ENCODE results near the gene SREBF1.

The SREBF1 gene

DNA sequence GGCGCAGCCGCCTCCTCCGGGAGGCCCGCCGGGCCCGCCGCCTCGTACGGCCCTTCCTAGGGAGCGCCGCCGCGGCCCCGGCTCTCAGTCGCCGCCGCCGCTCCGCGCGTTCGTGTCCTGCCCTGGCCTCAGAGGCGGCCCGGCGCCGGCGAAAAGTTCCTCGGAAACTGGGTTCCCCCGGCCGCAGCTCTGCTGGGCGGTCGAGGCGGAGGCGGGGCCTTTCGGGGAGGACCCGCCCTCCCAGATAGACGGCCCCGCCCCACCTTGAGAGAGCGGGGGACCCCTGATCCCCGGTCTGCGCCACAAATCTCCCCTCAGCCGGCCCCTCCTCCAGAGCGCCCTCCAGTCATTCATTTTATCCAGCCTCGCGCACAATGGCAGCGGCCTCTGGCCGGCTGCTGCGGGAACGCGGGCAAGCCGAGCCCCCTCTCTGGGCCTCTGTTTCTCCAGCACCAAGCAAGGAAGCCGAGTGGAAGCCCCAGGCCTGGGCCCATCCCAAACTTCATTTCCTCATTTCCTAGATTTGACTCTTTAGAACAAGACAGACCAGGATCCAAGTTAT, at the start of gene SREBF1:
SREBF1 (minus strand) TSS at position 169 of the 562 bp plus-strand sequence. CDS start 169 bp downstream, outside the sequence.
- DNase-seq, result peak; percentile 55

DNA sequence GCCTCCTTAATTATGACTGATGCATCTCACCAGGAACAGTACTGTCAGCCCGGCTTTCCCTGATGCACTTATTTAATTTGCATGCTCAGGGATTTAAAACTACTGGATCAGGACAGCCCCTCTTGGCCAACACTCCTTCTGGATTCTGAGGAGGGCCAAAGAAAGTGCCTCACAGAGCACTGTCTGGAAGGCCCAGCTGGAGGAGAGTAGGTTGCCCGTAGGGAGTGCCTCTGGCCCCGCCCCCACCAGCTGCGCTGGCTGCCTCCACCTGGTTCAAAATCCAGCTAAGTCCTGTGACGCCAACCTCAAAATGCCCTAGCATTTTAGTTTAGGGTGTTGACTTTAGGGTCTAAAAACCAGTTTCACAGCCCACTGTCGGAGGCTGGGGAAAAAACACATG, 49.4 kb upstream of the SREBF1 start:
- DNase-seq, result peak; percentile 72

DNA sequence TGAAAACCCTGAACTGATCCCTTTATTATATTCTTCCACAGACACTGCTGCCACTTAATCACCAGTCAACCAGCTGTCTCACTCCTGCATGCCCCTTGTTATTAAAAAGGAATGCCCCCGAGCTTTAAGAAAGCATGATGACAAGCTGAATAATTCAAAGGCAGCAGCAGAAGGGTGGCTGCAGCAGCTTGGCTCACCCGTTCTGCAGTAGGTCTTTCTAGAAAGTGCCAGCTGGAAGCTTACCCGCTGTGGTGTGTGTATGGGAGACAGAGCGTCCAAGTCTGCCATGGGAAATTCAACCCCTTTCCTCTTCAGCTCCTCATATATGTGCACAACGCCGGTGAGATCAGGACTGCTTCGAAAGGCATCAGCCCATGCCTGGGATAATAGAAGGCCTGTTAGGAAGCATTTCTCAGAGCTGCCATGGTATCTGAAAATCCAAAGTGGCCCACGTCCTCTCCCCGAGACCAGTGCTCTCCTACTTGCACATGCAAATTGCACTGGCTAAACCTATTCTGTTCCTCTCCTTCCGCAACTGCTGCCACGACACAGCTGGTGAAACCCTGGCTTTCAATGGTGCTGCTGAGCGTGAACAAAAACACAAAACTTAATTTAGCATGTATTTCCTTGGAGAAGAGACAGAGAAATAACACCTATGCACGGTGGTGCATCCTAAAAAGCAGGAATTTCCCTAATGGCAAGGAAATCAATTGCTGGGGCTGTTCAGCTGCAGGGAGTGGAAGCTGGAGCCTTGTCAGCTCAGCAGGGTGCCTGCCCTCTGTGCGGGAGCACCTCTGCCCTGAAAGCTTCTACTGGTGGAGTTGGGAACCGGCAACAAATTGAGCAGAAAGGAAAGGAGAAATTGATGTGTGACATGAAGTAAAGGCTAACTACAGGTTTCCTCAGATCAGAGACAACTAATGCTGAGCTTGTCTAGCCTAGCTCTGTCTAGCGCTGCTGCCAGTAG, 47.9 kb upstream of the SREBF1 start:
- peak; percentile 80 for DNase-seq

DNA sequence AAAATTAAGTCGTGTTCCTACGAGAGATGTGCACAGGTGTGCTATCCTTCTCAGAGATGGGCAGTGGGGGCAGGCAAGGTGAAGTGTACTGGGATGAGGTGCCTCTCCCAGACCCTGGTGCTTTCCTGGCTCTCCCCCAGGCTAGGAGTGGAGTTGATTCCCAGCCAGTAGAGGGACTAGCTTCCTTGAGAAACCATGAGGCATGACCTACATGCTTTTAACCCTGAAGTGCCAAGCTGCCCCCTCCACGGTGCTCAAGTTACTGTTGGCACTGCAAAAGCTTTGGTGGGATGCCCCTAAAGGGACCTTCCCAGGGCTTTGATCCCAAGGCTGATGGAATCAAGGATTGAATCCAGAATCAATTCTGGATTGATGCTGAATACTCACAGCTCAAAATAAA, 47.0 kb upstream of the SREBF1 start:
- DNase-seq, result peak; percentile 27

DNA sequence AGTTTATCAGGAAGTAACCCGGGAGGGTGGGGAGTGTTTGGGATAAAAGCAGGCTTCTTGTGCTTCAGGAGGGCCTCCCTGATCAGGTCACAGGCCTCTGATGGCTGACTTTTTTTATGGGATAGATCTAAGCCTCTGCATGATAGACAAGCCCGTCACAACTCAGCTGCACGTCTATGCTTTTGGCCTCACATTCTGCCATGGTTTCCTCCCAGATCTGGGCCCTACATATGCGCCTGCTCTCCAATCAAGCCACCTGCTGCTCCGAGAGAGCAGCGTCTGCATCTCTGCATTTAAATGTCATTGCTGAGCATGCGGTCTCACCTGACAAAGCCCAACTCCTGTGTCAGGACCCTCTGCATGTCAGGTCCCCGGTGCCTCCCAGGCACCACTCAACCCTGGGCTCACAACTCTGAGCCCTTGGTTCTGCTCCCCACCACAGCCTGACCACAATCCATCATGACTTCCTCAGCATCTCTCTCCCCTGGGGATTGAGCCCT, 45.3 kb upstream of the SREBF1 start:
- no peak for DNase-seq

DNA sequence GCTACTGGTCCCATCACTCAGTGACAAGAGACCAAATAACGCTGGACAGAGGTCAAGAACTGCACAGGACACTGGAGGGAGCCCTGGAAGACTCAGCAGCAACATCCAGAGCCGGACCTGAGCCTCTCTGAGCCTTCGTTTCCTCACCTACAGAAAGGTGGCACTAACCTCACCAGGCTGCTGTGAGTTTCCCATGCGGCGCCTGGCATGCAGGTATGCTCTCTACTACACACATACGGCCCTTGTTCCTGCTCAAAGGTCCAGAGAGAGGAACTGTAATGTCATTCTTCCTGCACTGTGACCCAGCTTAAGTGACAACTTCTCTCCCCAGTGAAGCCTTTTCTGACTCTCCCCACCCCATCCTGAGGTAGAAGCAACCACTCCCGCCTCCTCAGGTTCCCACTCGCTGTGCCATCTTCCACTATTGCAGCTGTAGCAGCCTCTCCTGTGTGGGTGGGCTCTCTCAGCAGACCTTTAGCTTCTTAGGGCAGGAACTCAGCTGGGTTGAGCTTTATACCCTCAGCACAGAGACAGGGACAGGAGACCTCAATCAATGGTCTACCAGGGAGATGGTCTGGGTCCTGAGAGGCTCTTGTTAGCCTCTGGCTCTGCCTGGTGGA, 43.9 kb upstream of the SREBF1 start:
- no peak for DNase-seq

DNA sequence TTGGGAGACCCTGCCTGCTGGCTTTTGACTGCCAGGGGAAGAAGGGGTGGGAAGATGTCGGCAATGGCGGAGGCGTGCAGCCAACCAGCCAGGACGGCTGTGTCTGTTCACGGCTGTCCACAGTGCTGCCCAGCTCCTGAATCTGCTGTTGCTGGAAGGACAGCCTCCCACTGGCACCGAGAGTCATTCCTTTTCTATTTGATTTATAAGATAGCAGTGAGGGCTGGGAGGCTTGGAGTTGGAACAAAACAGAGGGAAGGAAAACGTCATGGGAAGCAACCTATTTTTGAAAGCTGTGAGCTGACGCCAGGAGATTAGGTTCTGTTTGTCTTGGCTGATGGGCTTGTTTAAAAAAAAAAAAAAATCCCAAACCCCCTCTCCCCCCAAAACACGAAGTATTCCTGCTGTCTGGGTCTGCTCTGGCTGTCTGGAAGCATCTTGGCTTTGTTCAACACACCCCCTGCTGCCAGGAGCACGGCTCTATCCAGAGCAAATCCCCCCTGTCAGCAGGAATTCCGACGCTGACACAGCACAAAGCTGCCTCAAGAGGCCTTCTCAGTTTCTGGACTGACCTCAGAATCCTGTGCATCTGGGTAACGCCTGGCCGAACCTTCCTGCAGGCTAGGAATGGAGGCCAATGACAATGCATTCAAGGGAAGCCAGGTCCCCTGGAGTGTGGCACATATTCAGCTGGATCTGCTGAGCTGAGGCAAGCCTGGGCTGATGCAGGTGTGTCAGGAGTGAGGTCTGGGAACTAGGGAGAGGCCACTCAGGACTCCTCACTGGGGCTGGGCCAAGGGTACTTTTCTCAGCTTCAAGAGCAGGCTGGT, 41.0 kb upstream of the SREBF1 start:
- DNase-seq, result peak; percentile 75

DNA sequence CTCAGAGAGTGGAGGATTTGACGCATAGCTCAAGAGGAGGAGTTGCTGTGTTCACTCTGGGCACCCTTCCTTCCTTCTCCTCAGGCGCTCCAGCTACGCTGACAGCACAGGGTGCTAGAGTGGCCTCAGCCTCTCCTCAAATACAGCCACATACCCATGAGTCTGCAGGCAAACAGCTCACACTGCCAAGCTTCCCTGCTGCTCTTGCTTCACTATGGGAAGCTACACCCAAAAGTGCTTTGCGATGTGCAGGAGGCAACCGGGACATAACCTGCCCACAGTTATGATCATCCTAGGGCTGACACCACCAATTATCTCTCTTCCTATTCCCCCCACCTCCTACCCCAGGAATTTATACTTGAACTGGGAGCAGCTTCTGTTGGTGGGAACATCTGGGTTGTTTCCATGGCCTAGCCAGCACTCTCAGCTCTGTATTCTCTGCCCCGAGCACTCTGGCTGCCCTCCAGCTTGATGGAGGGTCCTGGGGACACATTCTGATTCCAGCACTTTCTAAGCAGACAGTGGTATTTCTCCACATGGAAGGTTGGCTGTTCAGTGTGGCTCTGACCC, 40.3 kb upstream of the SREBF1 start:
- DNase-seq, result peak; percentile 31

DNA sequence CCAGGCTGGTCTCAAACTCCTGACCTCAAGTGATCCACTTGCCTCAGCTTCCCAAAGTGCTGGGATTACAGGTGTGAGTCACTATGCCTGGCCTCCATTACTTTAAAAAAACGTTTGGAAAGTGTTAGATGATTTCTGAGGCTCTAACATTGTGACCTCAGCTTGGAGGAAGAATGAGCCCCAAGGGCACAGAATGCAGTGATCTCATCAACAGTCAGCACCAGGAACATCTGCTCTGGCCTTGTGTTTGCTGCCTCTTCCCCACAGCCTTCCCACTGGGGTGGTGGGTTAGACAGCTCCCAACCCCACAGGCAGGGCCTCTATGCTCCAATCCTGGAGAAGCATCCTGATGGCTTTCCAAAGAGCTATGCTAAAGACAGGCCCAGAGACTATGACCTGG, 37.7 kb upstream of the SREBF1 start:
- peak; percentile 34 for DNase-seq

DNA sequence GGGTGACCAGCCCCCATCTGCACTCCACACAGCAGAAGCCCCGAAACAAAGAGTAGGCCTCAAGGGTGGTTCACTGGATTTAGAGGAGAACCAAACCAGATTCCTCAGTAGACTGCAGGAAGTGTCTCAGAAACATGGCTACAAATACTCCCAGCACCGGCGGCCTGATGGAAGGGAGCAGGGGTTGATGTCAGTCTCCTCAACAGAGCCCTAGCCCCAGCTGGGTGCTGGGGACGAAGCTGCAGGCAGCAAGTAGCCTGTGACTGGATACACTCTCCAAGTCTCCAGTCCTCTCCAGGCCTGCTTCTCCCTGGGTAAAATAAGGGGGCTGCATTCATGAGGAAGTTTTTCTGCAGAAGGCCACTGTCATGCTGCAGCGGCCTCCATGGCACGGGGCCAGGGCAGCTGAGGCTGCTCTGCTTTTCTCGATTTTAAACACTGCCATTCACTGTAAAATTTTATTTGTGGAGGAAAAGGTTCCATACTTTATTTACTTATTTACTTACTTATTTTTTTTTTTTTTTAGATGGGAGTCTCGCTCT, 36.7 kb upstream of the SREBF1 start:
- DNase-seq, result no peak

DNA sequence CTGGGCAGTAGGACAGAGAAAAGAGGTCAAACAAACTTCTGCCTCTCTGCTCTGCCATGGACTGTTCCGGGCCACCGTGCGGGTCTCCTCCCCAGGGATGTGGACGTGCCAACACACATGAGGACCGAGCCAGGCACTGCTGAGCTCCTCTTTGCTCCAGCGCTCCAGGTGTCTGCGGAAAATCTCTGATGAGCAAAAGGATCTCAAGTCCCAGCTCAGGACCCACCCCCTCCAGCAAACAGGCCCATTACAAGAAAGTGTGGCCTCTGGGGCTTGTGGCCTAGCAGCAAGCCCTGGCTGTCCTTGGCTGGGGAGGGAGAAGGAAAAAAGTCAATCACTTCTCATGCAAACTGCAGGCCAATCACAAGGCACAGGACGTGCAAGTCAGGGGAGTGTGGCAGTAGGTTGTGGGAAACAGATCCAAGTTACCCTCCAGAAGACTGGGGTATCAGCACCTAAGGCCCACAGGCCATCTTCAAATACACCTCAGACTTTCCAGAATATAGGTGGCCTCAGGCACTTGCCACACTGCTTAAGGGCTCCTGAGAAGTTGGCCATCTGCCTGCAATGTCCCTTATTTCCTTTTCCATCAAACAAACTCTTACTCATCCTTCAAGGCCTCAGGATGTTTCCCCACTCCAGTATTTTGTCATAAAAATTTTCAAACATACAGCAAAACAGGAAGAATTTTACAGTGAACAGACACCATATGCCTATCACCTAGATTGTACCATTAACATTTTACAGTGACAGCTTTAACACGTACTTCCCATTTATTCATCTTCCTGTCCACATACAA, 36.0 kb upstream of the SREBF1 start:
- no peak for DNase-seq

DNA sequence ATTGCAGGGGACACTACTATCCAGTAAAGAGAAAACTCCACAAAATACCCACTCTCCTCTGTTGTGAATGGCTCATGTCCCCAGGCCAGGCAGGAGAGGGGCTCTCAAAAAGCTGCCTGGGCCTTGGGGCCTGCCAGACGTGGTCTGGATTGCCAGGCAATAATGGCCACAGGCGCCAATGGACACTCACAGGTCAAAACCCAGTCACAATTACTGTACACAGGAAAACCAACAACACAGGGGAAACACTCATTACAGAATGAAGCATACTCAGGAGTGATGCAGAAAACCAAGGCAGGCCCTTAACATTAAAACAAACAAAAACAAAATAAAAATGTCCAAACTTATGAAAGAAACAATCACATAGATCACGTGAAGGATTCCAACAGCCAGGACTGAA, 35.1 kb upstream of the SREBF1 start:
- DNase-seq, result no peak

DNA sequence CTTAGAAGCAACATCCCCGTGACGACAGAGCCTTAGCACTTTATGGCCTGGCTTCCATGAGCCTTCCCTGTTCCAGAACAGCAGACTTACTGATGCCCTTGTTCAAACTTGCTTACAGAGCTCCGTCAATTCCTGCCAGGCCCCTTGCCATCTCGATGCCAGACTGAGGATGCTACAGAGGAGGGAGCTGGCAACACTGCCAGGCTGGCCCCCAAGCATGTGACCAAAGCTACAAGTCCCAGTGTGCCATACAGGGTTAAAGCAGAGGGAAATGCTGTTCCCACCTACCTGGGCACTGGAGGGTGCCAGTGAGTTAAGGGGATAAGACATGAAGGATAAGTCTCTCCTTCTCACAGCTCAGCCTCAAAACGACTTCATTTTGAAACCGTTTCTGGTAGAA, 33.5 kb upstream of the SREBF1 start:
- DNase-seq, result peak; percentile 4

DNA sequence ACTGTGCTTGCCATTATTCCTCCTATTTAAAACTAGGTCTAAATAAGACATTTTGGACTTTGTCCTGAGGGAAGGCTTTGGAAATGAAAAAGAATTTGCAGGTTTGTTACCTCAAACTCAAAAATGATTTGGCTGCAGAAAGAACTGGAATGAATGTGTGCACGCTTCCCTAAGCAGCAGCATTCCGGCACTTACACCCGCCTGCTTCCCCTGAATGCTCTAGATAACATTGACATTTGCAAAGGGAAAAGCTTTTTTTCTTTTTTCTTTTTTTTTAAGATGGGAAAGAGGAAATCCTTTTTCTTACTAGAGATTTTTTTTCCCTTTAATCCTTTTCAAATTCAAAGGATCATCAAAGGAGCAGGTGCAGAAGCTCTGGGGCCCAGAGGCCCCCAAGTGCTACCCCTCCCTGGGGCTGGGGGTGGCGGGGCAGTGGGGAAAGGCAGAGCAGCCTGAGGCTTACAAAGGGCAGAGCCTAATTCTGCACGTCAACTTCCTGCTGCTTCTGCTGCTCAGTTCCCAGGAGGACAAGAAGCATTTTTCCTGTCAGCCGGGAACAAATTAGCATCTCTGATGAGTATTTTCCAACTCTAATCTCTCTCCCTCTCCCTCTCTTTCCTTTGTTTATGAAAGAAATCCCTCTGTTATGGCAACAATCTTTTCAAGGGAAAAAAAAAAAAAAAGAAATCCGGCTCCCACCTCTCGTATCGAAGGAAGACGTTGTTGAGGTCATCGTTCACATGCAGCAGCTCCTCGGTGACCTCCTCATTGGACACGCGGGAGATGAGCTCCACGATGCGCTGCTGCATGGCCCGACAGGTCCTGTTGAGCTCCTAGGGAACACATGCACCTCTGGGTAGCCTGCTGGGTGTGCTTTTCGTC, 32.1 kb upstream of the SREBF1 start:
- no peak for DNase-seq

DNA sequence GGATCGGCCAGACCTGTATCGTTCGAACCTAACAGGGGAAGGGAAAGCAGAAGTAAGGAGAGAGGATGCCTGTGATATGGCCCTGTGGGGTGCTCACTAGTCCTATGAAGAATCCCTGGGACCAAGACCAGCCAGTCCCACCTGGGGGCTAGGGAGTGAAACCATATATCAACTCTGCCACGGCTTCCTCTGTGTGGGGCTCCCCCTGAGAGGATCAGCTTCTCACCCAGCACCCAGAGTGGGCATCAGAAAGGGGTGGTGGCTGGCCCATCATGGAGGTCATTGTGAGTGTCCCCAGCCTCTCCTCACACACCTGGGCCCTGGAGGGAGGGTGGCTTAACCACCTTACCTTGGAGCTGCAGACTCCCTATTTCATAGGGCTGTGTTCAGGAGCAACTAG, 30.1 kb upstream of the SREBF1 start:
- no peak for DNase-seq

DNA sequence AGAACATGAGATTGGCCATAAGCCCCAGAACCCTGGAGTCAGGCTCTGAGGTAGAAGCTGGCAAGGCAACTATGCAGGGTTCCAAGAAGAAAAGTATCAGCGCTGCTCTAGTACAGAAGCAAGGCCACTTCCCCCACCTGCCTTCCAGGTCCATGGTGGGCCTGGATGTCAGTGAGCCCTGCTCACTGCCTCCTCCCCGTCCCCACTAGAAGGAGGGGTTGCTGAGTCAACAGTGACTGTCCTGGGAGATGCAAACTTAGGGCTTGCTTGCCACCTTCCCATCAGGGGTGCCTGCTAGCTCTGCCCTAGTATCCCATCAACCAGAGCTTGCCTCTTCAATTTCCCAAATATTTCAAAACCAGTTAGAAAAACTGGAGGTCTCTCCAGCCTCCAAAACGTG, 29.6 kb upstream of the SREBF1 start:
- no peak for DNase-seq

DNA sequence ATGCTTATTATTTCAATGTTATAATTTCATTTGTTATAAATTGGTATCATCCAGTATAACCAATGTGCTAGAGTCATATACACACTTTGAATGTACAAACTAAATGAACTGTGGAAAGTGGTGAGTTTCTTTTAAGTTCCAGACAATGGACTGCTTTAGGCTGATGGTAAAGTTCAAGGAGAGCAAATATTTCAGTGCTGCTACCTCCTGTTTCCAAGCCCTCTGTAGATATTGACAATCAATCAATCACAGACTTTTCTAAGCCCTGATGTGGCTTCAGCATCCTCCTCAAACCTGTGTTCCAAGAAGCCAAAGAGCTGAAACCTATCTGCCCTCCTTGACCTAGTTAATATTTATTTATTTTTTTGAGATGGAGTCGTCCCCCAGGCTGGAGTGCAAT, 28.2 kb upstream of the SREBF1 start:
- DNase-seq, result no peak

DNA sequence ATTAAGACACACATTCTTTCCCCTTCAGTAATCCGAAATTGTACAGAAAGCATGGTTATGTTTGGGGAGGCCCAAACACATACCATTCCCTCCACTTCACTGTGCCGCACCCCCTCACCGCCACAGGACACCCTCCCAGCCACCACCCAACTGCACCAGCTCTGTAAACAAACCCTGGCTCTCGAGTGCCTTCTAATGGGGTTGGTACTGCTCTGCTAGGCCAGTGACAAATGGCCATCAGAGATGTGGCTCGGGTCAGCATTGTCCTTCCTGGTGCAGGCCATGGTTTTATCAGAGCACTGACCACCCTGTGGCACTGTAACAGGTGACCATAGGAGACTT, 24.0 kb upstream of the SREBF1 start:
- no peak for DNase-seq

DNA sequence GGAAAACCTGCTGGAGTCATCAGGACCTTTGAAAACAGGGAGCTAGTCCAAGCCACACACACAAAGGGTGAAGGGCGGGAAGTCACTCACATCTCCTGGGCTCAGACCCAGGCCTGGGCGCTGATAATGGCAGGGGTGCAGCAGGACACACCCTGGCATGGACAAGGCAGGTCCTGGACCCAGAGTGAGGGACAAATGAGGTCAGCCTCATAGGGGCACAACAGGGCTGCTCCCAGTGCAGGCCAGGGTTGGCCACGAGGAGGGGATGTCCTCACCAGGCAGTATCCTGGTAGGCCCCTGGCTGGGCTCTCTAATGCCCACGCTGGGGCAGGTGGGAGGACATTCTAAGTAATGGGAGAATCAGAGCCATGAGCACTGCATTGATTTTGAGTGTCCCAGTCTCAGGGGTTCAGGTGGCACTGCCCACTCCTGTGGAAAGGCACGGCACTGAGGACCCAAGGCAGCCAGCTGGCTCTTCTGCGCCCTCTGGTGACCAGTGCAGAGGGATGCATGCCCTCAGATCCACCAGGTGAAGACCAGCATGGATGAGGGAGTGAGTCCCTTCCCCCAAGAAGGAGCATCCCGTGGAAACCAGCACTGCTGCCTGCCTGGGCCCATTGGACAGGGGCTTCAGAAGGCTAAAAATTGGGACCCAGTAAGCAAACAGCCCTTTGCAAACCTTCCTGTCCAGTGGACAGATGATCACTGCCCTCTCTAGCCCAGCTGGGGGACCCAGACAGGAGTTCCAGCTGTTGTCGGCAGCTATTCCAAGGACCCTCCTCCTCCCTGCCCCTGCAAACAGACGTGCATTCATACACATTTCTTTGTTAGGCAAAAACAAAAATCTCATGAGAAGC, 23.4 kb upstream of the SREBF1 start:
- peak; percentile 52 for DNase-seq
